GM19372 (cell line): ENCODE results near the gene TRIML1.
"Not testable (repeated sequence)": the region's sequence is repeated elsewhere in the genome, so short reads cannot be mapped to it uniquely, and the experiment has no call there.

Experiments used
- ATAC-seq: cut with Tn5 transposase; IDR thresholded peaks from one replicate; pipeline ENCODE4 v1.9.1; 2021; ENCODE audit warnings: mild to moderate bottlenecking, low read depth, moderate library complexity; ENCODE audit not compliant: unreplicated experiment

TRIML1 gene

DNA sequence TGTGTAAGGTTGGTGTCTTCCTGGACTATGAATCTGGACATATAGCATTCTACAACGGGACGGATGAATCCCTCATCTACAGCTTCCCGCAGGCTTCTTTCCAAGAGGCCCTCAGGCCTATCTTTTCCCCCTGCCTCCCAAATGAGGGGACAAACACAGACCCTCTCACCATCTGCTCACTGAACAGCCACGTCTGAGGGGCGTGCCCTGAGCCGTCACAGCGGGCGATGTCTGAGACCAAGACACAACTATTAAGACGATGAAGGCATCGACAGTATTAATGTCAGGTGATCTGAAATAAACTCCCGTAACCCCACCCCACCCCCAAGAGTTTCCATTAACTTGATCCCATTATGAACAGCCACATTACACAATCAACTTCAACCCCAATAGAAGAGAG lies 7.9 kb downstream of the TRIML1 start:
- no peak for ATAC-seq

DNA sequence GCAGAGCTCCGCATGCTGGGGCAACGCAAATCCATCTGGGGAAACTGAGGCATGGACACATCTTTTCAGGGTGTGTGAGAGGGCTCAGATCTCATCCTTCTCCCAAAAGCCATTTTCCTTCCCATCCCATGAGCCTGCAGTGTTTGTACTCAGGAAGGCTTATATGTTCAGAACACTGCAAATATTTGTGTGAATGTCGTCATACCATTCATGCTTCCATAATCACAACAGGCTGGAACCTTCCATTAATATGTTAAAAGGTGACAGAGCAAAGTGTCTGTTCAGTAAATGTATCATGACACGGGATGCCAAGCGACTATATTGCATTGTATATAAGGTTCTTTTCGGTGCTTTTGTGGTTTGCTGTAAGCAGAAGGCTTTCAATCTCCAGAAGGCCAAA lies 8.5 kb downstream of the TRIML1 start:
- no peak for ATAC-seq

- no peak for ATAC-seq
These were observed 15.6 kb downstream of the TRIML1 start for GRCh38 chr4:188154668-188155405.

DNA sequence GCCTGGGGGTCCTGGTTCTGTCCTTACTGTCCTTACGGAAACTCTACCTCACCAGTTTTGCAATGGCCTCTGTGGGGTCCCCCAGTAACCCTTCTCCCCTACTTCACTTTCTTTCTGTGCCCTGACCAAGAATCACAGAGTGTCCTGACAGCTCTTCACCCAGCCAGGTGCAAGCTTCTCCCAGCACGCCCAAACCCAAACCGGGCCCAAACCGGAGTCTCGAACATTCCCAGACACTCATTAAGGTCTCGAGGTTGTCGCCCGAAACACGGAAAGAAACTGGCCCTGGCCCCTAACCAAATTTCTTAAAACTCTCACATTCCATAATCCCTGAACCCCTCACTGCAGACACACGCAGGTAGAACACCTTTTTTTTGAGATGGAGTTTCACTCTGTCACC lies 19.1 kb downstream of the TRIML1 start:
- ATAC-seq = no peak

DNA sequence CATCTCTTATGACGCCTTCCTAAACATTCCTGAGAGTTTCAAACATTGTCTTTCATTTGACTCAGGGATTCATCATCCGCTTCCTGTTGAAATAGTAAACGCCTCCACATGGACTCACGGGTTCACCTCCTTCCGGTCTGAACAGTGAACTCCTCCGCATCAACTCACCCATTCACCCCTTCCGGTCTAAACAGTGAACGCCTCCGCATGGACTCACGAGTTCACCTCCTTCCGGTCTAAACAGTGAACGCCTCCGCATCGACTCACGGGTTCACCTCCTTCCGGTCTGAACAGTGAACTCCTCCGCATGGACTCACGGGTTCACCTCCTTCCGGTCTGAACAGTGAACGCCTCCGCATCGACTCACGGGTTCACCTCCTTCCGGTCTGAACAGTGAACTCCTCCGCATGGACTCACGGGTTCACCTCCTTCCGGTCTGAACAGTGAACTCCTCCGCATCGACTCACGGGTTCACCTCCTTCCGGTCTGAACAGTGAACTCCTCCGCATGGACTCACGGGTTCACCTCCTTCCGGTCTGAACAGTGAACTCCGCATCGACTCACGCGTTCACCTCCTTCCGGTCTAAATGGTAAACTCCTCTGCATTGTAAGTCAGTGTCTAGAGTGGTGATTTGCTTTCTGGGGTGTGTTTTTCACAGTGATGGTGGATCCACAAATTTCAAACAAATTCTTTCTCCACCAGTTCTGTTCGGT lies 20.4 kb downstream of the TRIML1 start:
- ATAC-seq = not testable (repeated sequence)

DNA sequence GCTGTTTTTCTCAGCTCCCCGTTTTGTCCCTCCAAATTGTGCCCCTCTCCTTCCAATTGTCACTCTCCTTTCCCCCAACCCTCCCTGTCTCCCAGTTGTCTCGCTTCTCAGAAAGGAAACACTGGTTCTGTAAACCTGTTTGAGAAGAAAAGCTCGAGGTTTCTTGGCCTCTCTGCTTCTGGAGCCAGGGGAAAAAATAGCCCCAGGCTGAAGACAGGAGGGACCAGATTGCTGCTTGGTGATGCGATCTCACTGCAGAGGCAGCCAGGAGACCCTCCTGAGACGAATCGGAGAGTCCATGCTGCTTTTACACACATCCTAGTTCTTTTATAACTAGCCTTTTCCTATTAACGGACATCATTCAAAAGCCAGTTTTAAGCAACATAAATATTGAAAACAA lies 21.2 kb downstream of the TRIML1 start:
- ATAC-seq = no peak

GRCh38 chr4:188161167-188161566 lies 21.9 kb downstream of the TRIML1 start:
- no peak for ATAC-seq

DNA sequence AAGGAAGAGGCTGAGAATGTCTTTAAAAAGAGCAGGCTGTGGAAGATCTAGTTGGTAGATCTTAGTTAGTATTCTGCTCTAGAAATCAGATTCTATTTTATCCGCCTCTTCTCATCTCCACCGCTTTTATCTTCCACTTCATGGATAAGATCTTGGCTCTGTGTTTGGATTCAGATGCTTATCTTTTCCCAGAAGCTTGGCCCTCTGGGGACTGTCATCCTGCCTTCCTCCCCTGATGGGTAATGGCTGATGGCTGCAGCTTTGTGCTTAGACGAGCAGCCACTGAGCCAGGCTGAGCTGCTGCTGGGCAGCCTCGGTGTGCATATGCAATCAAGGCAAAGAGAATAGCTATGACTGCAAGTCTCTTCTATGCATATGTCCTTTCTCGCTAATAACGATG lies 23.5 kb downstream of the TRIML1 start:
- no peak for ATAC-seq

DNA sequence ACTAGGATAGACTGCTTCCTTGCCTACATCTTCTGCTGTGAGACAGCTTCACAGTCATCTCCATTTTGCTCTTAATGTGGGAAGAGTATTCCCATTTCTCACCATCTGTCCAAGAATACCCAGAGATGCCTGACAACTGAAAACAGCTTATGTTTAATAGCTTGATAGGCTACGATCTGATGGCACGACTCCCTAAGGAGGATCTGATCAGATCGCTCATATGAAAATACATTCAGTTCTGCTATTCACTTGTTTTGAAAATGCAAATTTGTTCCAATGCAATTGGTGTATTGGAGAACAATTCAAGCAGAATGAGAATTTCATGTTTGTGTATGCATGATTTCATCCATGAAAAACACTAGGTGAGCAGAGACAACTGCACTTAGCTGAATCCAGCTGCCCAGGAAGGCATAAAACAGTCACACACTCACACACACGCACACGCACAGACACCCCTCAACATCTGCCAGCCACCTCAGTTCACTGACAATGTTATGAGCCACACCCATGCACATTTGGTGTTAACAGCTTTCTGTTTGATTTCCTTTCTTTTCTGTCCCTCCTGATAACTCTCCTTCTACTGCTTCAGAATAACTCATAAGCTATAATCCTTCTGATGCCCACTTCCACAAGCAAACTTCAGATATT lies 29.6 kb downstream of the TRIML1 start:
- ATAC-seq = no peak

DNA sequence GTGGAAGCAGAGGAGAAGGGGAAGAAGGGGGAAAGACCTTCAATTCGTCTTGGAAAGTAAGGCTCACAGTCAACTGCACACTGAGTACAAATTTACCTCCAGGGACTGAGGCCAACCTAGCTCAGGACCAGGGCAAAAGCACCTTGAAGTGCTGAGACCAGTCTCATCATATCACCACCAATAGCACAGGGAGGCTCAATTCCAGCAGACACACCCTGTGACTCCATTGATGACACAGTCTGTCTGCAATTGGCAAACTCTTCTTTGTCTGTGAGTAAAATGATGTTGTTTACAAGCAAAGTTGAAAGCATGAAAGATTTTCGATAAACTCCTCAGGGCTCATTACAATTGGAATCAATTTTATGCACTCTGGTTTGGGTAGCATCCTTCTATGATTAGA lies 32.3 kb downstream of the TRIML1 start:
- ATAC-seq = no peak

GRCh38 chr4:188175288-188175687 lies 36.0 kb downstream of the TRIML1 start:
- no peak for ATAC-seq

DNA sequence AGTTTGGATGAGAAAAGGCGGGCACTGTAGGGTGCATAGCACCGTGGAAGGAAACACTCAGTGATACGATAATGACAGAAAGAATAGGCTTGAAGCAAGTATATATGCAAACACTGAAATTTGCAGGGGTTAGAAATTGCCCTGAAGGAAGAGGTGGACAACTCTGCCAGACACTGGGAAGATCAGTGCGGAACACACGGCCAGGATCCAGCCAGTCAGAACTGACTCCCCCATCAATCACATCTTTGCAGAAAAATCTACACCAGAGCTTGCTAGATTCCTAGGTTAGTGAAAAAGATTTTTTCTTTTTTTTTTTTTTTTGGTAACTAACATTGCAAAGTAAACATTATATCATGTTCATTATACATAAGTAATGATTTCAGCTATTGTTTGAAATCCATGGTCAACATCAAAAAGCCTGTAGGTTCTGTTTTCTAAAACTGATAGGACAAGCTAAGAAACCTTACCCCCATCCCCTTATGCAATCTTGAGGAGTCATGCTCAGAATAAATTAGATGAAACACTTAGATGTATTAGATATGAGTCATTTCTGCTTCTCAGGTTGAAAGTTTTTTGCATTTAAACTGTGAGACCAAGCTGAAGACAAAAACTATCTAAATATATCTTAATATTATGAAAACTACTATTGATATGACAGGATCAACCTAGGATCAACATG lies 38.9 kb downstream of the TRIML1 start:
- no peak for ATAC-seq

- no peak for ATAC-seq
These were observed 39.6 kb downstream of the TRIML1 start for GRCh38 chr4:188178806-188179205.

DNA sequence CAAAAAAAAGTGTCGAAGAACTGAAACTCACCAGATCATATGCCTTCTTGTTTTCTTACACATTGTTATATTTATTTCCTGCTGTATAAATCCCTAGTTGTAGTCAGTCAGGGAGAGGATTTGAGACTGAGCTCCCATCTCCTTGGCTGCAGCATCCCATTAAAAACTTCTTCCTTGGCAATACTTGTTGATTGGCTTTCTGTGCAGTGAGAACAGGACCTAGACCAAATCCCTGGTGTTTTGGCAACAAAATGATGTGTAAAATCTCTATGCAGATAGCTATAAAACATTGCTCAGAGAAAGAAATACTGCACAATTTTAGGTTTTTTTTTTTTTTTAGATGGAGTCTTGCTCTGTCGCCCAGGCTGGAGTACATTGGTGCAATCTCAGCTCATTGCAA lies 47.9 kb downstream of the TRIML1 start:
- ATAC-seq = no peak

DNA sequence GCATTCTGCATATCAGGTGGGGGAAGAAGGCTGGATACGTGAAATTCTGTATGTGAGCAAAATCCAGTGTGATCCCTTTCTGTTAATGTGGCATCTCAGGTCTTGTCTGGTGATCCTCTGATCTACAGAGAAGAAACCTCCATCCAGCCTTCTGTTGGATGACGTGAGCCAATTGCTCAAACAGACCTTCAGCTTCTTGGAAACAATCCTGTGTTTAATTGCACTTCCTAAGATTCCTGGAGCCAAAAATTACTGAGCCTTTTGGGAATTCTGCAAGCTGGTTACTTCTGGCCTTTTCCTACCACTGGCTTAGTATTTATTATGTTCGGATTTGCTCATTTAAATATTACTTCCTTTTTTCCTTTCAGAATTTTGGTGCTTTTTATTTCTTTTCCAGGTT lies 51.2 kb downstream of the TRIML1 start:
- ATAC-seq = no peak

DNA sequence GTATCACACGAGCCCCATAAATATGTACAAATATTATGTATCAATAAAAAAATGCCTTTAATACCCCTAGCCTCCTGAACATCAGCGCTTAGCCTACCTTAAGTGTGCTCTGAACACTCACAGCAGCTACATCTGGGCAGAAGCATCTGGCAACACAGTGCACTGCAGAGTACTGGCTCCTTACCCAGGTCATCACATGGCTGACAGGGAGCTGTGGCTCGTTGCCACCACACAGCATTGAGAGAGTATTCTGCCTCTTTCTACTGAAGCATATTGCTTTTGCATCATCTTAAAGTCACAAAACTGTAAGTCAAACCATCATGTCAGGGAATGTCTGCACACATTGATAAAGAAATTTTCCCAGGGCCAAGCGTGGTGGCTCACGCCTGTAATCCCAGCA lies 55.2 kb downstream of the TRIML1 start:
- ATAC-seq = no peak

- ATAC-seq = no peak
These were observed 56.2 kb downstream of the TRIML1 start for GRCh38 chr4:188195389-188195985.

GRCh38 chr4:188196134-188196735 lies 57.0 kb downstream of the TRIML1 start:
- ATAC-seq = no peak
